DOHH2 (cell line): ENCODE data around the gene COLEC12.

Experiments used
- H3F3A ChIP-seq: fragments of 200-600 bp; sonication (generic), shearing (Covaris generic); 2 replicates; pipeline ENCODE4 v1.6.0; 2016; ENCODE audit warnings: antibody characterized with exemption, mild to moderate bottlenecking; ENCODE audit not compliant: control insufficient read depth, insufficient read depth
- H3K27ac ChIP-seq: fragments of 200-600 bp; sonication (generic); 2 replicates; pipeline ENCODE4 v1.5.1; 2014; ENCODE audit warnings: low read depth, mild to moderate bottlenecking, low read length, moderate library complexity
- H3K27me3 ChIP-seq: fragments of 200-600 bp; sonication (generic); 2 replicates; pipeline ENCODE4 v1.6.1; 2014; ENCODE audit warnings: mild to moderate bottlenecking, low read length, mixed read lengths; ENCODE audit not compliant: control insufficient read depth
- H3K36me3 ChIP-seq: fragments of 200-600 bp; sonication (generic); 2 replicates; pipeline ENCODE4 v1.6.1; 2014; ENCODE audit warnings: mild to moderate bottlenecking, low read length, moderate library complexity, mixed read lengths; ENCODE audit not compliant: control insufficient read depth
- H3K4me1 ChIP-seq: fragments of 200-600 bp; sonication (generic); 2 replicates; pipeline ENCODE4 v1.6.1; 2014; ENCODE audit warnings: mild to moderate bottlenecking, low read length, mixed read lengths; ENCODE audit not compliant: control insufficient read depth
- H3K4me2 ChIP-seq: fragments of 200-600 bp; sonication (generic); 2 replicates; pipeline ENCODE4 v1.6.0; 2014; ENCODE audit warnings: mild to moderate bottlenecking, low read length, moderate library complexity
- H3K4me3 ChIP-seq: fragments of 200-600 bp; sonication (generic); 2 replicates; pipeline ENCODE4 v1.5.1; 2014; ENCODE audit warnings: mild to moderate bottlenecking, low read length, mixed read lengths
- H3K79me2 ChIP-seq: fragments of 200-600 bp; sonication (generic); 2 replicates; pipeline ENCODE4 v1.6.1; 2014; ENCODE audit warnings: mild to moderate bottlenecking, low read length, mixed read lengths; ENCODE audit not compliant: control insufficient read depth
- H3K9me2 ChIP-seq: fragments of 200-600 bp; sonication (generic); replicated peaks from 2 replicates; pipeline ENCODE4 v1.6.1; 2014; ENCODE audit warnings: mild to moderate bottlenecking, low read length, mixed read lengths; ENCODE audit not compliant: control insufficient read depth
- H3K9me3 ChIP-seq: fragments of 200-600 bp; sonication (generic); 2 replicates; pipeline ENCODE4 v1.6.1; 2014; ENCODE audit warnings: antibody characterized with exemption, low read length, mixed read lengths; ENCODE audit not compliant: control insufficient read depth, insufficient read depth
- H4K20me1 ChIP-seq: fragments of 200-600 bp; sonication (generic); 2 replicates; pipeline ENCODE4 v1.6.0; 2014; ENCODE audit warnings: low read depth, mild to moderate bottlenecking, antibody characterized with exemption, low read length, moderate library complexity; ENCODE audit not compliant: control insufficient read depth, insufficient read depth
- EZH2phosphoT487 ChIP-seq: fragments of 200-600 bp; sonication (generic); IDR thresholded peaks from 2 replicates; pipeline ENCODE4 v1.6.1; 2017; ENCODE audit warnings: borderline replicate concordance, mild to moderate bottlenecking, antibody characterized with exemption, low read length, moderate library complexity, mixed read lengths
- TF ChIP-seq, protein P1 (sequence below): fragments of 200-600 bp; sonication (generic); IDR thresholded peaks from one replicate; pipeline ENCODE4 v1.5.1; 2014; ENCODE audit warnings: antibody characterized with exemption, mild to moderate bottlenecking, low read depth, low read length; ENCODE audit not compliant: poor library complexity, severe bottlenecking

COLEC12 gene

DNA sequence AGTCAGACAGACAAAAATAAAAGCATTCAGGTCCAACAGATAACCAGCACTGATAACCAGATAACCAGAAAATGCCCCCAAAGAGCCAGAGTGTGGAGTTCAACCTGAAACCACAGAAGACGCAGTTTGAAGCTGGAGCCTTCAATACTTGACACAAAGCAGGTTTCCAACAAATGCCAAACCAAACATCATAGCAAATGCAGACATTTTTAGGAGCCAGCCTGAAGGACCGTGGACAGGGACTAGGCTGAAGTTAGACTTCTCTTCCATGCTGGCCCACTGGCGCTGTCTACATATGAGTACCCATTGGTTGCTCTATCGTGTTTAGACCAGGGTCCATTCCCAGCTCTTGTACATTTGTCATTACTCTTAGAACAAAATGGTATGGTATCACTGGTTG is 9.9 kb downstream of the COLEC12 start:
- H3K4me2 ChIP-seq = no peak overlapping the region
- H3F3A ChIP-seq = no peaks in the 10 kb centered on the region
- no peaks in the 10 kb centered on the region for H3K4me1 ChIP-seq

DNA sequence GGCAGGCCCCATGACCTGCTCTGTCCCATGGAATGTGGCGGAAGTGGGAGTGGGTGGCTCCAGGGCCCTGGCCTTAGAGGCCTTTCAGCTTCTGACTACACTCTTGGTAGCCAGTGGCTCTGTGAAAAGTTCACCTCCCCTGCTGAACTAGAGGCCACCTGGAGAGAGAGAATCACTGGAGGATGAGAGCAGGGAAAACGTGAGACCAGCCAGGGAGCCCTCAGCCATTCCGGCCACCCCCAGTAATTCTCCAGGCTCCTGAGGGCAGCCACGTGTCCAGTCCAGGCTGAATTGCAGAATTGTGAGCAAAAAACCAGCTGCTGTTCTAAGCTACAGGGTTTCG is 10.5 kb downstream of the COLEC12 start:
- no peak for TF ChIP-seq EZH2phosphoT487
- TF ChIP-seq, protein P1, sequence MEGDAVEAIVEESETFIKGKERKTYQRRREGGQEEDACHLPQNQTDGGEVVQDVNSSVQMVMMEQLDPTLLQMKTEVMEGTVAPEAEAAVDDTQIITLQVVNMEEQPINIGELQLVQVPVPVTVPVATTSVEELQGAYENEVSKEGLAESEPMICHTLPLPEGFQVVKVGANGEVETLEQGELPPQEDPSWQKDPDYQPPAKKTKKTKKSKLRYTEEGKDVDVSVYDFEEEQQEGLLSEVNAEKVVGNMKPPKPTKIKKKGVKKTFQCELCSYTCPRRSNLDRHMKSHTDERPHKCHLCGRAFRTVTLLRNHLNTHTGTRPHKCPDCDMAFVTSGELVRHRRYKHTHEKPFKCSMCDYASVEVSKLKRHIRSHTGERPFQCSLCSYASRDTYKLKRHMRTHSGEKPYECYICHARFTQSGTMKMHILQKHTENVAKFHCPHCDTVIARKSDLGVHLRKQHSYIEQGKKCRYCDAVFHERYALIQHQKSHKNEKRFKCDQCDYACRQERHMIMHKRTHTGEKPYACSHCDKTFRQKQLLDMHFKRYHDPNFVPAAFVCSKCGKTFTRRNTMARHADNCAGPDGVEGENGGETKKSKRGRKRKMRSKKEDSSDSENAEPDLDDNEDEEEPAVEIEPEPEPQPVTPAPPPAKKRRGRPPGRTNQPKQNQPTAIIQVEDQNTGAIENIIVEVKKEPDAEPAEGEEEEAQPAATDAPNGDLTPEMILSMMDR = no peak
- Histone ChIP-seq H3K36me3 (no peaks in the 10 kb centered on the region), H3K27me3 (no peaks in the 10 kb centered on the region), H3K4me1 (no peaks in the 10 kb centered on the region), H3K4me3 (no peak overlapping the region), H4K20me1 (no peaks in the 10 kb centered on the region), H3K9me2 (no peaks in the 10 kb centered on the region), H3F3A (no peaks in the 10 kb centered on the region), H3K79me2 (no peaks in the 10 kb centered on the region), H3K4me2 (no peak overlapping the region), H3K9me3 (no peaks in the 10 kb centered on the region), H3K27ac (no peak overlapping the region)

More for the DNA sequence above, 9.9 kb downstream of the COLEC12 start:
- no peaks in the 10 kb centered on the region for H3K9me3 ChIP-seq
- H3K79me2 ChIP-seq = no peaks in the 10 kb centered on the region
- no peak for TF ChIP-seq EZH2phosphoT487
- TF ChIP-seq, protein P1 = no peak
- no peak overlapping the region for H3K27ac ChIP-seq
- no peaks in the 10 kb centered on the region for H4K20me1 ChIP-seq
- no peaks in the 10 kb centered on the region for H3K36me3 ChIP-seq
- H3K4me3 ChIP-seq = no peak overlapping the region
- H3K9me2 ChIP-seq = no peaks in the 10 kb centered on the region
- H3K27me3 ChIP-seq = no peaks in the 10 kb centered on the region

DNA sequence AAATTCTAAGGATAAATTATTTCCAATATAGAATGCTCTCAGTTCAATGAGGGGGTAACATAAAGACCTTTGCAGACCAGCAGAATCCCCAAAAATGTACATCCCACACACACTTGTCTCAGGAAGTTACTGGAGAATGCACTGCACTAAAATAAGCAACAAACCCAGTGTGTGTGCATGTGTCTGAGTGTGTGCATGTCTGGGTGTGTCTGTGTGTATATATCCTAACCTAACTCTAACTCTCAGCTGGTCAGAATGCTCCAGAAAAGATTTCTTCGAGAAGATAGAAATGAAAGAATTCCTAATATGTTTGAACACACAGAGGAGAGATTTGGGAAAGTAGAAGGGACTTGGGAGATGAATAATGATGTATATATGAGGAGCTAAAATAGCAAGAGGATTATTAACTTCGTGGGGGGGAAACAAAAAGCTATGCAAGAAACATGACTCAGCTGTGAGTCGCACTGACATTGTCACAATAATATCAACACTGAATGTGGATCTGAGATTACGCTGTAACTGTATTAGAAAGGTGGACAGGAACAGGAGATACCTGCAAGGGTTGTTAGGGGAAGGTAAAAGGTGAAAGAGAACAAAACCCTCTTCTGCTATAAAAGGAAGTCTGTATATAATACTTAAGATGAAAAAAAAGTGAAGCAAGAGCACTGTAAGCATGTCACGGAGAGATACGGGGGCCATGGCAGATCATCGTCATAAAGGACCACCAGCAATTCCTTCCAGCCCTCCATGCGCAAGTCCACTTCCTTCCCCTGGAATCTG is 11.1 kb downstream of the COLEC12 start:
- Histone ChIP-seq H3K9me2 (no peaks in the 10 kb centered on the region), H3K4me2 (no peak overlapping the region), H3K79me2 (no peaks in the 10 kb centered on the region), H3K36me3 (no peaks in the 10 kb centered on the region), H3F3A (no peaks in the 10 kb centered on the region), H3K9me3 (no peaks in the 10 kb centered on the region), H3K4me1 (no peaks in the 10 kb centered on the region), H4K20me1 (no peaks in the 10 kb centered on the region), H3K27ac (no peak overlapping the region), H3K4me3 (no peak overlapping the region), H3K27me3 (no peaks in the 10 kb centered on the region)
- no peak for TF ChIP-seq EZH2phosphoT487
- TF ChIP-seq, protein P1 = no peak
